ENCODE results near the gene C9orf72. TPM values are rescaled to one million over a fixed set of nuclear protein-coding genes. Genes with fewer than 3 reads are reported as not detected.

Gene C9orf72
- total RNA-seq, 3 donors from 2014 or later, result 12.5 to 20.5 (median 14.6) TPM

DNA sequence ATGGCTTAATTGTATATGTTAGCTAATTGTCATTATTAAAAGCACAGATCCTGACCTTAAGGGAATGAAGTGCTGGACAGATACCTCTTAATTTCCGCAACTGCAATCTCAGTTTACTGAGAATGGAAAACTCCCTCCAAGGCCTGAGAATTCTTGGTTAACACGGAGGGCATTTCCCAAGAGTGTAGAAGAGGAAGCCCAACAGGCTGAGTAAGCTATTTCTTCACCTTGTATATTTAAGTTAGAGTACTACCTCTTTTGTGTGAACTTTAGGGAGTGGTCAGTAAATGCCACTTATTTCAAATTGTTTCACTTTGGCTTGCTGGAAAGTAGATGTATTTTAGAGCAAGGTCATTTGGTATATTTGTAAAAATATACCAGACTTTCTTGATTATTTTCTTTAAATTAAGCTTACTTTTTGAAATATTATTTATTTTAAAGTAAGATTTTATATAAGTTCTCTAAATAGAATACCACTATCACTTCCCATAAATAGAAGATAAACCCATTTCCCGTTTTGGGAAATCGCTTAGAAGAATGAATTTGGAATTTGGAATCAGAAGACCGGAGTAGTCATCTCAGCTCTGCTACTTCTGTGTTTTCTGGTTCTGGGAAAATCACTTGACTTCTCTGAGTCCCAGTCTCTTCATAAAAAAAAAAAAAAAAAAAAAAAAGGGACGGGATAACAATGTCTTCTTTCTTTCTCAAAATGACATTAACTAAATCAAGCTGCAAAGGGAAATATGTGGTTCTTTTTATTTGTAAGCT, 26.0 kb upstream of the C9orf72 start:
- DNase-seq (no peak), ATAC-seq (peak; percentile 52)
- intact Hi-C loops (cut with DNase I, micrococcal nuclease), result no loop called here
- no peaks in the 10 kb centered on the region for H3K36me3 ChIP-seq (ENCODE audit: low read depth)
- TF ChIP-seq, protein P1, sequence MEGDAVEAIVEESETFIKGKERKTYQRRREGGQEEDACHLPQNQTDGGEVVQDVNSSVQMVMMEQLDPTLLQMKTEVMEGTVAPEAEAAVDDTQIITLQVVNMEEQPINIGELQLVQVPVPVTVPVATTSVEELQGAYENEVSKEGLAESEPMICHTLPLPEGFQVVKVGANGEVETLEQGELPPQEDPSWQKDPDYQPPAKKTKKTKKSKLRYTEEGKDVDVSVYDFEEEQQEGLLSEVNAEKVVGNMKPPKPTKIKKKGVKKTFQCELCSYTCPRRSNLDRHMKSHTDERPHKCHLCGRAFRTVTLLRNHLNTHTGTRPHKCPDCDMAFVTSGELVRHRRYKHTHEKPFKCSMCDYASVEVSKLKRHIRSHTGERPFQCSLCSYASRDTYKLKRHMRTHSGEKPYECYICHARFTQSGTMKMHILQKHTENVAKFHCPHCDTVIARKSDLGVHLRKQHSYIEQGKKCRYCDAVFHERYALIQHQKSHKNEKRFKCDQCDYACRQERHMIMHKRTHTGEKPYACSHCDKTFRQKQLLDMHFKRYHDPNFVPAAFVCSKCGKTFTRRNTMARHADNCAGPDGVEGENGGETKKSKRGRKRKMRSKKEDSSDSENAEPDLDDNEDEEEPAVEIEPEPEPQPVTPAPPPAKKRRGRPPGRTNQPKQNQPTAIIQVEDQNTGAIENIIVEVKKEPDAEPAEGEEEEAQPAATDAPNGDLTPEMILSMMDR (IDR thresholded peaks at IDR 0.05), result no peak
- no peak overlapping the region for H3K4me3 ChIP-seq
- H3K4me1 ChIP-seq (ENCODE audit: low read depth), result no peaks in the 10 kb centered on the region
- no peaks in the 10 kb centered on the region for H3K9me3 ChIP-seq

DNA sequence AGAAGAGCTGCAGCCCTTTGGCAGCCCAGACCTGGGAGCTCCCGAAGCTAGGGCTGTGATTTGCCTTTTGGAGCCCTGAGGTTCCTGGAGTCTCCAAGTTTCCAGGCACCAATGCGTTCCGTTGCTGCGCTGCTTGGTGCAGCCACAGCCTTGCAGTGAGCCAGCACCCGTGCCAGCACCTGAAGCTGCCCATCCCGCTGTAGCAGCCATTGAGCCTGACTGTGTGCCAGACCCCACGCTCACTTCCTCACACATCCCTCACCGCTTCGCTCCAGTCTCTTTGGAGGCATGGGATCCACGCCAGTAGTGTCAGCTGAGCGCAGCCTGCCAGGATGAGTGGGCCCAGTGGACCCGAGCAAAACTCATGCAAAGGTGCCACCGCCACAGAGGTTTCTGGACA, 22.5 kb upstream of the C9orf72 start:
- H3K9me3 ChIP-seq, result no peaks in the 10 kb centered on the region
- H3K4me1 ChIP-seq (ENCODE audit: low read depth), result no peaks in the 10 kb centered on the region
- intact Hi-C loops (cut with DNase I, micrococcal nuclease), result no loop called here
- ATAC-seq (no peak), DNase-seq (no peak)
- H3K36me3 ChIP-seq (ENCODE audit: low read depth), result no peaks in the 10 kb centered on the region
- no peak overlapping the region for H3K4me3 ChIP-seq
- TF ChIP-seq, protein P1 (IDR thresholded peaks at IDR 0.05), result no peak

DNA sequence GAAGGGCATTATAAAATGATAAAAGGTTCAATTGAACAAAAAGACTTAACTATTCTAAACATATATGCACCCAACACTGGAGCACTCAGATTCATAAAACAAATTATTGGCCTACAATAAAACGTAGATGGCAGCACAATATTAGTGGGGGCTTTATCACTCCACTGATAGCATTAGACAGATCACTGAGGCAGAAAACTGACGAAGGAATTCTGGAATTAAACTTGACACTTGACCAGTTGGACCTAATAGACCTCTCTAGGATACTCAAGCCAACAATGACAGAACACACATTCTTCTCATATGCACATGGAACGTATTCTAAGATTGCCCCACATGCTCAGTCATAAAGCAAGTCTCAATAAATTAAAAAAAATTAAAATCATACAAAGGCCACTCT, 18.4 kb upstream of the C9orf72 start:
- intact Hi-C loops (cut with DNase I, micrococcal nuclease), result no loop called here

GRCh38 chr9:27591093-27591492, 17.8 kb upstream of the C9orf72 start:
- no peaks in the 10 kb centered on the region for H3K9me3 ChIP-seq
- no peak for ATAC-seq
- H3K4me3 ChIP-seq, result no peak overlapping the region
- intact Hi-C loops (cut with DNase I, micrococcal nuclease), result no loop called here
- TF ChIP-seq, protein P1 (IDR thresholded peaks at IDR 0.05), result no peak
- DNase-seq, result no peak
- no peaks in the 10 kb centered on the region for H3K36me3 ChIP-seq (ENCODE audit: low read depth)
- no peaks in the 10 kb centered on the region for H3K4me1 ChIP-seq (ENCODE audit: low read depth)

More for the DNA sequence above, 18.4 kb upstream of the C9orf72 start:
- TF ChIP-seq, protein P1 (IDR thresholded peaks at IDR 0.05), result no peak
- no peaks in the 10 kb centered on the region for H3K9me3 ChIP-seq
- DNase-seq, result no peak
- no peaks in the 10 kb centered on the region for H3K4me1 ChIP-seq (ENCODE audit: low read depth)
- no peak overlapping the region for H3K4me3 ChIP-seq
- no peak for ATAC-seq
- no peaks in the 10 kb centered on the region for H3K36me3 ChIP-seq (ENCODE audit: low read depth)

GRCh38 chr9:27590651-27591050, 17.4 kb upstream of the C9orf72 start:
- no peaks in the 10 kb centered on the region for H3K4me1 ChIP-seq (ENCODE audit: low read depth)
- ATAC-seq (no peak), DNase-seq (no peak)
- H3K9me3 ChIP-seq, result no peaks in the 10 kb centered on the region
- no peaks in the 10 kb centered on the region for H3K36me3 ChIP-seq (ENCODE audit: low read depth)
- no peak overlapping the region for H3K4me3 ChIP-seq
- TF ChIP-seq, protein P1 (IDR thresholded peaks at IDR 0.05), result no peak
- intact Hi-C loops (cut with DNase I, micrococcal nuclease), result no loop called here
